OCI-LY3 (cell line): ENCODE results near the gene SPPL2A.

ENCODE experiments used
- H2AFZ ChIP-seq: fragments of 200-600, 300-600 bp; shearing (Covaris generic); 2 replicates; pipeline ENCODE4 v1.6.0; 2014; ENCODE audit warnings: antibody characterized with exemption, low read depth, low read length
- H3K27ac ChIP-seq: fragments of 200-600, 300-600 bp; sonication (generic); 2 replicates; pipeline ENCODE4 v1.5.1; 2014; ENCODE audit warnings: mild to moderate bottlenecking, low read length, moderate library complexity, mixed read lengths
- H3K27me3 ChIP-seq: fragments of 200-600, 300-600 bp; sonication (generic); 2 replicates; pipeline ENCODE4 v1.6.1; 2014; ENCODE audit warnings: low read depth, low read length, mixed read lengths
- H3K36me3 ChIP-seq: fragments of 200-600, 300-600 bp; sonication (generic); replicated peaks from 2 replicates; pipeline ENCODE3; 2014; ENCODE audit warnings: low read depth, low read length, mixed read lengths
- H3K4me1 ChIP-seq: fragments of 300-600, 200-600 bp; sonication (generic); 2 replicates; pipeline ENCODE4 v1.6.1; 2014; ENCODE audit warnings: low read length, mixed read lengths
- H3K4me2 ChIP-seq: fragments of 200-600, 300-600 bp; sonication (generic); 2 replicates; pipeline ENCODE4 v1.6.1; 2014; ENCODE audit warnings: low read length, mixed read lengths
- H3K4me3 ChIP-seq: fragments of 300-600, 200-600 bp; sonication (generic); 2 replicates; pipeline ENCODE4 v1.5.1; 2014; ENCODE audit warnings: antibody characterized with exemption, mild to moderate bottlenecking, low read length, moderate library complexity
- H3K79me2 ChIP-seq: fragments of 300-600, 200-600 bp; shearing (Covaris generic); 2 replicates; pipeline ENCODE4 v1.6.1; 2014; ENCODE audit warnings: mild to moderate bottlenecking, low read length, mixed read lengths
- H3K9ac ChIP-seq: fragments of 300-600, 200-600 bp; shearing (Covaris generic); 2 replicates; pipeline ENCODE4 v1.6.0; 2014; ENCODE audit warnings: mild to moderate bottlenecking, low read length, moderate library complexity
- H3K9me3 ChIP-seq: fragments of 200-600, 300-600 bp; shearing (Covaris generic); 2 replicates; pipeline ENCODE4 v1.6.1; 2014; ENCODE audit warnings: low read length, mixed read lengths; ENCODE audit not compliant: insufficient read depth
- H4K20me1 ChIP-seq: fragments of 200-600, 300-600 bp; sonication (generic); 2 replicates; pipeline ENCODE4 v1.6.1; 2016; ENCODE audit warnings: low read length, mixed read lengths; ENCODE audit not compliant: insufficient read depth
- CTCF ChIP-seq: fragments of 200-600, 300-600 bp; sonication (generic); IDR thresholded peaks from 2 replicates; pipeline ENCODE4 v1.5.1; 2014; ENCODE audit warnings: antibody characterized with exemption, low read length, low read depth
- EZH2phosphoT487 ChIP-seq: fragments of 200-600 bp; shearing (Covaris generic); IDR thresholded peaks from 2 replicates; pipeline ENCODE4 v1.6.1; 2018; ENCODE audit warnings: antibody characterized with exemption, mixed run types, low read depth

Gene SPPL2A

GRCh38 chr15:50687302-50687902, 78.1 kb downstream of the SPPL2A start:
- TF ChIP-seq CTCF (no peak), EZH2phosphoT487 (no peak)

GRCh38 chr15:50686469-50687301, 78.8 kb downstream of the SPPL2A start, which contains the start of gene TRPM7:
Gene TRPM7 (minus strand): TSS chr15:50686797. CDS start chr15:50686533, 264 bp downstream.
- H3K36me3 ChIP-seq: peaks cover 12% of the 10 kb centered on the region
- H3K9me3 ChIP-seq: no peaks in the 10 kb centered on the region
- H3K4me2 ChIP-seq: peak within 1 kb of the TSS; percentile 95
- TF ChIP-seq EZH2phosphoT487: no peak
- no peak for TF ChIP-seq CTCF
- H3K27me3 ChIP-seq: no peaks in the 10 kb centered on the region
- H2AFZ ChIP-seq: peak within 1 kb of the TSS; percentile 80
- peaks cover 19% of the 10 kb centered on the region for H3K4me1 ChIP-seq
- H3K27ac ChIP-seq: peak within 1 kb of the TSS; percentile 90
- H3K4me3 ChIP-seq: peak within 1 kb of the TSS; percentile 98
- H3K9ac ChIP-seq: peak within 1 kb of the TSS; percentile 93
- peaks cover 27% of the 10 kb centered on the region for H4K20me1 ChIP-seq
- H3K79me2 ChIP-seq: peaks cover 59% of the 10 kb centered on the region

More at GRCh38 chr15:50687302-50687902, 78.1 kb downstream of the SPPL2A start:
- Histone ChIP-seq H3K9ac (peak overlapping the region; percentile 85), H3K4me3 (peak overlapping the region; percentile 98), H3K27ac (peak overlapping the region; percentile 71), H2AFZ (peak overlapping the region; percentile 74), H3K4me2 (peak overlapping the region; percentile 95), H3K27me3 (no peaks in the 10 kb centered on the region), H3K4me1 (peaks cover 16% of the 10 kb centered on the region), H3K9me3 (no peaks in the 10 kb centered on the region), H4K20me1 (peaks cover 23% of the 10 kb centered on the region), H3K36me3 (peaks cover 9% of the 10 kb centered on the region), H3K79me2 (peaks cover 51% of the 10 kb centered on the region)

GRCh38 chr15:50685976-50686468, 79.5 kb downstream of the SPPL2A start:
- peaks cover 65% of the 10 kb centered on the region for H3K79me2 ChIP-seq
- peak overlapping the region; percentile 98 for H3K4me3 ChIP-seq
- peak overlapping the region; percentile 80; the same call in 1 of the 2 replicates for H2AFZ ChIP-seq
- H3K4me1 ChIP-seq: peaks cover 19% of the 10 kb centered on the region
- peak overlapping the region; percentile 93 for H3K9ac ChIP-seq
- H3K36me3 ChIP-seq: peaks cover 16% of the 10 kb centered on the region
- peak overlapping the region; percentile 74 for H3K4me2 ChIP-seq
- no peaks in the 10 kb centered on the region for H3K9me3 ChIP-seq
- TF ChIP-seq EZH2phosphoT487: no peak
- TF ChIP-seq CTCF: no peak
- peaks cover 33% of the 10 kb centered on the region for H4K20me1 ChIP-seq
- H3K27ac ChIP-seq: peak overlapping the region; percentile 90
- no peaks in the 10 kb centered on the region for H3K27me3 ChIP-seq
